Kasumi-1 (cell line): ENCODE measurements around the gene CUZD1.
"Not testable (repeated sequence)": the region's sequence is repeated elsewhere in the genome, so short reads cannot be mapped to it uniquely, and the experiment has no call there.

ENCODE experiments used
- DNase-seq, 2 experiments: peaks; one replicate each; lab custom pipeline; 2025; lab: John Stamatoyannopoulos, UW

Gene CUZD1, protein sequence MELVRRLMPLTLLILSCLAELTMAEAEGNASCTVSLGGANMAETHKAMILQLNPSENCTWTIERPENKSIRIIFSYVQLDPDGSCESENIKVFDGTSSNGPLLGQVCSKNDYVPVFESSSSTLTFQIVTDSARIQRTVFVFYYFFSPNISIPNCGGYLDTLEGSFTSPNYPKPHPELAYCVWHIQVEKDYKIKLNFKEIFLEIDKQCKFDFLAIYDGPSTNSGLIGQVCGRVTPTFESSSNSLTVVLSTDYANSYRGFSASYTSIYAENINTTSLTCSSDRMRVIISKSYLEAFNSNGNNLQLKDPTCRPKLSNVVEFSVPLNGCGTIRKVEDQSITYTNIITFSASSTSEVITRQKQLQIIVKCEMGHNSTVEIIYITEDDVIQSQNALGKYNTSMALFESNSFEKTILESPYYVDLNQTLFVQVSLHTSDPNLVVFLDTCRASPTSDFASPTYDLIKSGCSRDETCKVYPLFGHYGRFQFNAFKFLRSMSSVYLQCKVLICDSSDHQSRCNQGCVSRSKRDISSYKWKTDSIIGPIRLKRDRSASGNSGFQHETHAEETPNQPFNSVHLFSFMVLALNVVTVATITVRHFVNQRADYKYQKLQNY

GRCh38 chr10:122845783-122846332 lies at the start of gene CUZD1:
CUZD1 (minus strand) TSS chr10:122845857; CDS start chr10:122845843, 14 bp downstream.
- DNase-seq, result no peak

DNA sequence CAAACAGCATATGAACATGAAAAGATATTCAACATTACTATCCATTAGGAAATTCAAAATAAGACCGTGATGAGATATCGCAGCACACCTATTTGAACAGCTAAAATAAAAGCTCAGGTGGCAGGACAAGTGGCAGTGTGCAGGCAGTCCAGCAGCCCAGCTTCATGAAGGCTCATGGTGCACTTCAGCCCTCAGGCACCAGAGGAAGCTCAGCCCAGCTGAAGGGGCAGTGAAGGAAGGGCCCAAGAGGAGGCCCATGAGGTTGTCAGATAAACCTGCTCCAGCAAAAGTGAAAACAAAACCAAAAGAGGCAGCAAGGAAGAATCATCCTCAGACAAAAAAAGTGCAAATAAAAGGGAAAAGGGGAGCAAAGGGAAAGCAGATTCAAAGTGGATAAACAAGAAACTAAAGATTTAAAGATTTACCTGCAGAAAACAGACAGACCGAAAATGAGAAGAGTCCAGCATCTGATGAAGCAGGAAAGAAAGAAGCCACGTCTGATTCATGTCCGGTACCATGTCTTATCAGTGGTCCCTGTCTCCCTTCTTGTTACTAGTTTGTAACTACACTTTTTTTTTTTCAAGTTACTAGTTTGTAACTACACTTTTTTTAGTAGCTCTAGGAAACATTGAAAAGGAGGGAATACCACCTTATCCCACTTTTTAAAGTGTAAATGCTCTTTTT lies 48.7 kb upstream of the CUZD1 start:
- DNase-seq, result no peak

DNA sequence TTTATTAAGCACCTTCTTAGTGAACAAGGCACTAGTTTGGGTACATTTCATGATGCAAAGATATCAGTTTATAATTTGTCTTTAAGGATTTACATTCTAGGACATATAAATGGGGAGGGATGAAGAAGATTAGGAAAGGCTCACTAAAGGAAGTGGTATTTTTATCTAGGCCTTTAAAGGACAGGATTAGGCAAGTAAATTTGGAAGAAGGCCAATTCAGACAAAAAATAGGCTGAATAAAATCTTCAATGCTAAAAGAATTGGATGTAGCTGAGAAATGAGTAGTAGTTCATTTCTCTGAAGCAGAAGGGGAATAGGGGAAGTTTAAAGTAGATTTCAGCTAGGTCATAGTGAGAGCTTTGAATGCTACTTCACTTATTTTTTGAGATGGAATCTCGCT lies 38.5 kb upstream of the CUZD1 start:
- DNase-seq, result peak in 1 of 2 experiments; percentile 8

GRCh38 chr10:122882766-122883165 lies 37.1 kb upstream of the CUZD1 start:
- no peak for DNase-seq

GRCh38 chr10:122879339-122880273 lies 33.9 kb upstream of the CUZD1 start, which contains the start of gene FAM24B:
FAM24B (minus strand) TSS chr10:122879581; CDS start chr10:122850515, 29,066 bp downstream.
- peak; percentile 84 to 86 for DNase-seq

GRCh38 chr10:122878799-122879338 lies 33.2 kb upstream of the CUZD1 start:
- peak; percentile 24 to 48 for DNase-seq

DNA sequence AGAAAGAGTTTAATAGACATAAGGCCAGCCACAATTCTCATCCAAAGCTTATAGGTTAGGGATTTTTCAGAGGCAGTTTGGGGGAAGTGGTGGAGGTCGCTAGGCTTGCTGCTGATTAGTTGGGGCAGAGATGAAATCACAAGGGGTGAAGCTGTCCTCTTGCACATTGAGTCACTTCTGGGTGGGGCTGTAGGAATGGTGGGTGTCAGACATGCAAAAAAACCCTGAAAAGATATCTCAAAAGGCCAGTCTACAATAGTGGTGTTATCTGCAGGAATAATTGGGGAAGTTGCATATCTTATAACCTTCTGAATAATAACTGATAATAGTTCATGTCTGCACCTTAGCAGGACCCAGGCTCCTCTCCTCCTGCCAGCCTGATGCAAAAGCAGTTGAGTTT lies 31.6 kb upstream of the CUZD1 start:
- DNase-seq, result no peak

- no peak for DNase-seq
Observed at GRCh38 chr10:122876467-122876855, 30.8 kb upstream of the CUZD1 start.

DNA sequence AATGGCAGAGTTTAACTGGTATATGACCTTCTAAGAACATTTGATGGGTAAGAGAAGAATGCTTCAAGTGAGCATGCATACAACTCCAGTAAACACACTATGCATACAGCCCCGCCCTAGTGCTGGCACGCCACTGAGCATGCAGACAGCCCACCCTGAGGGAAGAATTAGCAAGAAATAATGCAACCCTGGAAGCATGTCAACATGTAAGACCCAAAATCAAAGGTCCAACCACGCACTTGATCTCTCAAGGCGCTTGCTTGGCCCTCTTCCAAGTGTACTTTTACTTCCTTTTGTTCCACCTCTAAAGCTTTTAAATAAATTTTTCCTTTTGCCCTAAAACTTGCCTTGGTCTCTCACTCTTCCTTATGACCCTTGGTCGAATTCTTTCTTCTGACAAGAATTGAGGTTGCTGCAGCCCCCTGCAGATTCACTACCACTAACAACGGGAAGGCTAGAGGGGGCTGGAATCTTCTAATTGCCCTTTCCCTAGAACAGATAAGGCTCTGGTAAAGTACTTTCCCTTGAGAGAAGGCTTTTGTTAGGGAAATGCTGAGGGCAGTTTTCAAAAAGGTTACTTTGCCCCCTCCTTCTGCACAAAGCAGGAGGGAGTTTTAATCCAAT lies 30.3 kb upstream of the CUZD1 start:
- DNase-seq, result no peak

DNA sequence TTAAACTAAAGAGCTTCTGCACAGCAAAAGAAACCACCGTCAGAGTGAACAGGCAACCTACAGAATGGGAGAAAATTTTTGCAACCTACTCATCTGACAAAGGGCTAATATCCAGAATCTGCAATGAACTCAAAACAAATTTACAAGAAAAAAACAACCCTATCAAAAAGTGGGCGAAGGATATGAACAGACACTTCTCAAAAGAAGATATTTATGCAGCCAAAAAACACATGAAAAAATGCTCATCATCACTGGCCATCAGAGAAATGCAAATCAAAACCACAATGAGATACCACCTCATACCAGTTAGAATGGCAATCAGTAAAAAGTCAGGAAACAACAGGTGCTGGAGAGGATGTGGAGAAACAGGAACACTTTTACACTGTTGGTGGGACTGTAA lies 26.3 kb upstream of the CUZD1 start:
- not testable (repeated sequence) for DNase-seq

DNA sequence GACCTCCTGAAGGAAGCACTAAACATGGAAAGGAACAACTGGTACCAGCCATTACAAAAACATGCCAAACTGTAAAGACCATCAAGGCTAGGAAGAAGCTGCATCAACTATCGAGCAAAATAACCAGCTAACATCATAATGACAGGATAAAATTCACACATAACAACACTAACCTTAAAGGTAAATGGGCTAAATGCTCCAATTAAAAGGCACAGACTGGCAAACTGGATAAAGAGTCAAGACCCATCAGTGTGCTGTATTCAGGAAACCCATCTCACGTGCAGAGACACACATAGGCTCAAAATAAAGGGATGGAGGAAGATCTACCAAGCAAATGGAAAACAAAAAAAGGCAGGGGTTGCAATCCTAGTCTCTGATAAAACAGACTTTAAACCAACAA lies 23.1 kb upstream of the CUZD1 start:
- DNase-seq, result not testable (repeated sequence)

- DNase-seq, result not testable (repeated sequence)
Observed at GRCh38 chr10:122866757-122867482, 21.3 kb upstream of the CUZD1 start.

GRCh38 chr10:122864901-122865300 lies 19.2 kb upstream of the CUZD1 start:
- DNase-seq, result no peak

- no peak for DNase-seq
Observed at GRCh38 chr10:122864194-122864592, 18.5 kb upstream of the CUZD1 start.

GRCh38 chr10:122863216-122864193 lies 17.8 kb upstream of the CUZD1 start:
- no peak for DNase-seq

GRCh38 chr10:122861711-122862161 lies 16.1 kb upstream of the CUZD1 start:
- no peak for DNase-seq

GRCh38 chr10:122859527-122859926 lies 13.9 kb upstream of the CUZD1 start:
- DNase-seq, result no peak

DNA sequence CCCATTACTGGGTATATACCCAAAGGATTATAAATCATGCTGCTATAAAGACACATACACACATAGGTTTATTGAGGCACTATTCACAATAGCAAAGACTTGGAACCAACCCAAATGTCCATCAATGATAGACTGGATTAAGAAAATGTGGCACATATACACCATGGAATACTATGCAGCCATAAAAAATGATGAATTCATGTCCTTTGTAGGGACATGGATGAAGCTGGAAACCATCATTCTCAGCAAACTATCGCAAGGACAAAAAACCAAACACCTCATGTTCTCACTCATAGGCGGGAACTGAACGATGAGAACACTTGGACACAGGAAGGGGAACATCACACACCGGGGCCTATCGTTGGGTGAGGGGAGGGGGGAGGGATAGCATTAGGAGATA lies 12.4 kb upstream of the CUZD1 start:
- not testable (repeated sequence) for DNase-seq

DNA sequence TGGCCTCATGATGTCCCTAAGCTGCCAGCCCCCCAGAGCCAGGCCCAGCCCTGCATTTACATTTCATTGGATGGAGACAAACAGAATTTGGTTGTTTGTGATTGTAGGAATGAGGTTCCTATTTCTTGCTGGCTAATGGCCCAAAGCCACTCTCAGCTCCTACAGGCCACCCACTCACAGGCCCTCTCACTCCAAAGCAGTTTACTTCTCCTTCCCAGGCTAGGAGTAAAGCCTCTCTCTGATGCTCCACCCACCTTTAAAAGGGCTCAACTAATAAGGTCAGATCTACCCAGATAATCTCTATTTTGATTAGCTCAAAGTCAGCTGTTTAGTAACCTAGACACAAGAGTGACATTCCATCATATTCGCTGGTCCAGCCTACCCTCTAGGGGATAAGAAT lies 11.2 kb upstream of the CUZD1 start:
- no peak for DNase-seq
